22Rv1 (cell line): ENCODE measurements around the gene PARVB.

Experiments
- ZFX ChIP-seq: fragments of 450-650 bp; IDR thresholded peaks from 2 replicates; pipeline ENCODE4 v1.6.1; 2017; ENCODE audit warnings: antibody characterized with exemption, borderline replicate concordance
- TF ChIP-seq, protein P1 (sequence below): fragments of 450-650 bp; IDR thresholded peaks from 2 replicates; pipeline ENCODE4 v1.5.1; 2017; ENCODE audit warnings: mild to moderate bottlenecking

- TF ChIP-seq, protein P1, sequence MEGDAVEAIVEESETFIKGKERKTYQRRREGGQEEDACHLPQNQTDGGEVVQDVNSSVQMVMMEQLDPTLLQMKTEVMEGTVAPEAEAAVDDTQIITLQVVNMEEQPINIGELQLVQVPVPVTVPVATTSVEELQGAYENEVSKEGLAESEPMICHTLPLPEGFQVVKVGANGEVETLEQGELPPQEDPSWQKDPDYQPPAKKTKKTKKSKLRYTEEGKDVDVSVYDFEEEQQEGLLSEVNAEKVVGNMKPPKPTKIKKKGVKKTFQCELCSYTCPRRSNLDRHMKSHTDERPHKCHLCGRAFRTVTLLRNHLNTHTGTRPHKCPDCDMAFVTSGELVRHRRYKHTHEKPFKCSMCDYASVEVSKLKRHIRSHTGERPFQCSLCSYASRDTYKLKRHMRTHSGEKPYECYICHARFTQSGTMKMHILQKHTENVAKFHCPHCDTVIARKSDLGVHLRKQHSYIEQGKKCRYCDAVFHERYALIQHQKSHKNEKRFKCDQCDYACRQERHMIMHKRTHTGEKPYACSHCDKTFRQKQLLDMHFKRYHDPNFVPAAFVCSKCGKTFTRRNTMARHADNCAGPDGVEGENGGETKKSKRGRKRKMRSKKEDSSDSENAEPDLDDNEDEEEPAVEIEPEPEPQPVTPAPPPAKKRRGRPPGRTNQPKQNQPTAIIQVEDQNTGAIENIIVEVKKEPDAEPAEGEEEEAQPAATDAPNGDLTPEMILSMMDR = no peak
- TF ChIP-seq ZFX = no peak
Measured at GRCh38 chr22:44197271-44197670, 173.2 kb downstream of the PARVB start.
